ENCODE measurements around the gene STAU1. TPM values are rescaled to one million over a fixed set of nuclear protein-coding genes. Genes with fewer than 3 reads are reported as not detected.
A peak's percentile ranks its signal among the peaks of the same experiment; 100 is the strongest.

STAU1 gene
- total RNA-seq, 2 donors from 2014 or later = 90.2 to 95.5 TPM

GRCh38 chr20:49132995-49133478 is 55.1 kb downstream of the STAU1 start:
- peaks cover 47% of the 10 kb centered on the region for H3K36me3 ChIP-seq (ENCODE audit: control insufficient read depth, insufficient read depth, low read length)
- 71 to 80% methylated on average over 4 to 5 of the region's 5 CpGs for WGBS, 2 experiments (ENCODE audit: insufficient coverage in 1 of 2, insufficient read length in 1 of 2)
- H3K27me3 ChIP-seq (ENCODE audit: control insufficient read depth, insufficient read depth, low read length, poor library complexity, severe bottlenecking) = no peaks in the 10 kb centered on the region
- H3K4me1 Mint-ChIP-seq = peaks cover 5% of the 10 kb centered on the region
- H3K4me1 ChIP-seq (ENCODE audit: control insufficient read depth, insufficient read depth, low read length) = no peaks in the 10 kb centered on the region
- TF ChIP-seq, protein P1, sequence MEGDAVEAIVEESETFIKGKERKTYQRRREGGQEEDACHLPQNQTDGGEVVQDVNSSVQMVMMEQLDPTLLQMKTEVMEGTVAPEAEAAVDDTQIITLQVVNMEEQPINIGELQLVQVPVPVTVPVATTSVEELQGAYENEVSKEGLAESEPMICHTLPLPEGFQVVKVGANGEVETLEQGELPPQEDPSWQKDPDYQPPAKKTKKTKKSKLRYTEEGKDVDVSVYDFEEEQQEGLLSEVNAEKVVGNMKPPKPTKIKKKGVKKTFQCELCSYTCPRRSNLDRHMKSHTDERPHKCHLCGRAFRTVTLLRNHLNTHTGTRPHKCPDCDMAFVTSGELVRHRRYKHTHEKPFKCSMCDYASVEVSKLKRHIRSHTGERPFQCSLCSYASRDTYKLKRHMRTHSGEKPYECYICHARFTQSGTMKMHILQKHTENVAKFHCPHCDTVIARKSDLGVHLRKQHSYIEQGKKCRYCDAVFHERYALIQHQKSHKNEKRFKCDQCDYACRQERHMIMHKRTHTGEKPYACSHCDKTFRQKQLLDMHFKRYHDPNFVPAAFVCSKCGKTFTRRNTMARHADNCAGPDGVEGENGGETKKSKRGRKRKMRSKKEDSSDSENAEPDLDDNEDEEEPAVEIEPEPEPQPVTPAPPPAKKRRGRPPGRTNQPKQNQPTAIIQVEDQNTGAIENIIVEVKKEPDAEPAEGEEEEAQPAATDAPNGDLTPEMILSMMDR (conservative IDR thresholded peaks at IDR 0.05) = peak; percentile 76
- DNase-seq = peak; percentile 57
- H3K27ac Mint-ChIP-seq = peak overlapping the region; percentile 70
- peaks cover 57% of the 10 kb centered on the region for H3K36me3 Mint-ChIP-seq (ENCODE audit: low read depth)
- no peaks in the 10 kb centered on the region for H3K9me3 Mint-ChIP-seq
- H3K27ac ChIP-seq (ENCODE audit: low read depth, low read length) = no peak overlapping the region
- H3K27me3 Mint-ChIP-seq (ENCODE audit: insufficient read depth) = no peaks in the 10 kb centered on the region
- no peaks in the 10 kb centered on the region for H3K9me3 ChIP-seq (ENCODE audit: control insufficient read depth, low read length)
- H3K4me3 ChIP-seq (ENCODE audit: low read length) = no peak overlapping the region
- no peak overlapping the region for H3K4me3 Mint-ChIP-seq
- no peak overlapping the region for H3K9ac ChIP-seq (ENCODE audit: extremely low read depth, low read length, poor library complexity, severe bottlenecking)

GRCh38 chr20:49123982-49124381 is 64.2 kb downstream of the STAU1 start:
- Mint-ChIP-seq H3K36me3 (ENCODE audit: low read depth) (peaks cover 69% of the 10 kb centered on the region), H3K27ac (peak overlapping the region; percentile 3), H3K4me3 (no peak overlapping the region), H3K9me3 (peaks cover 2% of the 10 kb centered on the region), H3K4me1 (no peaks in the 10 kb centered on the region), H3K27me3 (ENCODE audit: insufficient read depth) (no peaks in the 10 kb centered on the region)
- H3K27me3 ChIP-seq (ENCODE audit: control insufficient read depth, insufficient read depth, low read length, poor library complexity, severe bottlenecking) = no peaks in the 10 kb centered on the region
- TF ChIP-seq, protein P1 (conservative IDR thresholded peaks at IDR 0.05) = no peak
- H3K36me3 ChIP-seq (ENCODE audit: control insufficient read depth, insufficient read depth, low read length) = peaks cover 68% of the 10 kb centered on the region
- peaks cover 6% of the 10 kb centered on the region for H3K9me3 ChIP-seq (ENCODE audit: control insufficient read depth, low read length)
- no peak overlapping the region for H3K9ac ChIP-seq (ENCODE audit: extremely low read depth, low read length, poor library complexity, severe bottlenecking)
- H3K4me3 ChIP-seq (ENCODE audit: low read length) = no peak overlapping the region
- no peak for DNase-seq
- H3K4me1 ChIP-seq (ENCODE audit: control insufficient read depth, insufficient read depth, low read length) = no peaks in the 10 kb centered on the region
- H3K27ac ChIP-seq (ENCODE audit: low read depth, low read length) = no peak overlapping the region
- 96 to 97% methylated on average over 9 to 10 of the region's 10 CpGs for WGBS, 2 experiments (ENCODE audit: insufficient coverage in 1 of 2, insufficient read length in 1 of 2)

GRCh38 chr20:49122920-49123319 is 65.2 kb downstream of the STAU1 start:
- no peak overlapping the region for H3K4me3 Mint-ChIP-seq
- no peak overlapping the region for H3K27ac Mint-ChIP-seq
- no peaks in the 10 kb centered on the region for H3K4me1 ChIP-seq (ENCODE audit: control insufficient read depth, insufficient read depth, low read length)
- H3K27me3 Mint-ChIP-seq (ENCODE audit: insufficient read depth) = no peaks in the 10 kb centered on the region
- 88 to 90% methylated on average over 11 to 13 of the region's 13 CpGs for WGBS, 2 experiments (ENCODE audit: insufficient coverage in 1 of 2, insufficient read length in 1 of 2)
- TF ChIP-seq, protein P1 (conservative IDR thresholded peaks at IDR 0.05) = no peak
- no peak for DNase-seq
- H3K4me1 Mint-ChIP-seq = no peaks in the 10 kb centered on the region
- no peak overlapping the region for H3K27ac ChIP-seq (ENCODE audit: low read depth, low read length)
- H3K36me3 ChIP-seq (ENCODE audit: control insufficient read depth, insufficient read depth, low read length) = peaks cover 70% of the 10 kb centered on the region
- H3K9me3 Mint-ChIP-seq = peaks cover 2% of the 10 kb centered on the region
- no peak overlapping the region for H3K4me3 ChIP-seq (ENCODE audit: low read length)
- no peaks in the 10 kb centered on the region for H3K27me3 ChIP-seq (ENCODE audit: control insufficient read depth, insufficient read depth, low read length, poor library complexity, severe bottlenecking)
- H3K36me3 Mint-ChIP-seq (ENCODE audit: low read depth) = peaks cover 74% of the 10 kb centered on the region
- no peak overlapping the region for H3K9ac ChIP-seq (ENCODE audit: extremely low read depth, low read length, poor library complexity, severe bottlenecking)
- H3K9me3 ChIP-seq (ENCODE audit: control insufficient read depth, low read length) = peaks cover 6% of the 10 kb centered on the region

Measured in endodermal cell (in vitro differentiated cells).